ENCODE results near the gene KRTAP10-10.
"Not testable (repeated sequence)": the region's sequence is repeated elsewhere in the genome, so short reads cannot be mapped to it uniquely, and the experiment has no call there.

Gene KRTAP10-10

DNA sequence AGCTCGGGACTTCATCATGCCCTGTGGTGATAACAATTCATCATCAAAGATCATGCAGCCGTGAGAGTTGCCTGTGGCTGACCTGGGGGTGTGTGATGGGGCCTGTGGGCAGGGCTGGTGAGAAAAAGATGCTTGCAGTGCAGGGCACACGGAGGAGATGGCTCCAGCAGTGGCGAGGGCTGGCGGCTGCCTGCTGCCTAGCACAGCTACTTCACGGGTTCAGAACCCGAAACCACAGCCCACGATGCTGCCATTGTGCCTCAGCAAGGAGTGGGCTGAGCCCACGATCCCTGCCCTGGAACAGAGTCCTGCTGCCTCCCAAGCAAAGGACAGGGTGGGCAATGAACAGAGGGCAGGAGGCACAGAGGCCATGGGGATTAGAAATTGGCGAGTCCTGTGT, 10.9 kb upstream of the KRTAP10-10 start:
- no peak for DNase-seq (ENCODE audit: low read depth)

GRCh38 chr21:44626673-44627143, 10.4 kb upstream of the KRTAP10-10 start, which contains the start of gene KRTAP10-9:
KRTAP10-9 (plus strand) TSS chr21:44627093; CDS start chr21:44627172, 79 bp downstream.
- no peak for DNase-seq (ENCODE audit: low read depth)

DNA sequence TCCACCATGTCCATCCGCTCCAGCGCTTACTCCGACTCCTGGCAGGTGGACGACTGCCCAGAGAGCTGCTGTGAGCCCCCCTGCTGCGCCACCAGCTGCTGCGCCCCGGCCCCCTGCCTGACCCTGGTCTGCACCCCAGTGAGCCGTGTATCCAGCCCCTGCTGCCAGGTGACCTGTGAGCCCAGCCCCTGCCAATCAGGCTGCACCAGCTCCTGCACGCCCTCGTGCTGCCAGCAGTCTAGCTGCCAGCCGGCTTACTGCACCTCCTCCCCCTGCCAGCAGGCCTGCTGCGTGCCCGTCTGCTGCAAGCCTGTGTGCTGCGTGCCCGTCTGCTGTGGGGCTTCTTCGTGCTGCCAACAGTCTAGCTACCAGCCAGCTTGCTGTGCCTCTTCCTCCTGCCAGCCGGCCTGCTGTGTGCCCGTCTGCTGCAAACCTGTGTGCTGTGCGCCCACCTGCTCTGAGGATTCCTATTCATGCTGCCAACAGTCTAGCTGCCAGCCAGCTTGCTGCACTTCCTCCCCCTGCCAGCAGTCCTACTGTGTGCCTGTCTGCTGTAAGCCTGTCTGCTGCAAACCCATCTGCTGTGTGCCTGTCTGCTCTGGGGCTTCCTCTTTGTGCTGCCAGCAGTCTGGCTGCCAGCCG, 9.9 kb upstream of the KRTAP10-10 start:
- DNase-seq (ENCODE audit: low read depth), result not testable (repeated sequence)

- DNase-seq (ENCODE audit: low read depth), result not testable (repeated sequence)
Measured at GRCh38 chr21:44627831-44628233, 9.3 kb upstream of the KRTAP10-10 start.

- no peak for DNase-seq (ENCODE audit: low read depth)
Measured at GRCh38 chr21:44628707-44629391, 8.3 kb upstream of the KRTAP10-10 start.

DNA sequence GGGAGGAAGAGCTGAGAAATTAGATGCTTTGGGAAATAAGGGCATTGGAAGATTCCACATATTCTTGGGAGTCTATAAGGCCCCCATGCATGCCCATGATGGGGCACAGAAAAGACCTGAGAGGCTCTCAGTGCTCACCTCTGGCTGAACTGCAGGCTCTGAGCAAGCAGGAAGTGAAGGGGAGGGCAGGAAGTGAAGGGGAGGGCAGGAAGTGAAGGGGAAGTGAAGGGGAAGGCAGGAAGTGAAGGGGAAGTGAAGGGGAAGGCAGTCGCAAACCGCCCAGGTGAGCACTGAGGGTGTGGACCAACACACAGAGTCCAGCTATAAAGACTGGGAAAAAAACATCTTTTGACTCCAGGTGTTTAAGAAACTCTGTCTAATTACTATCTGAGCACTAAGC, 6.7 kb upstream of the KRTAP10-10 start:
- no peak for DNase-seq (ENCODE audit: low read depth)

DNA sequence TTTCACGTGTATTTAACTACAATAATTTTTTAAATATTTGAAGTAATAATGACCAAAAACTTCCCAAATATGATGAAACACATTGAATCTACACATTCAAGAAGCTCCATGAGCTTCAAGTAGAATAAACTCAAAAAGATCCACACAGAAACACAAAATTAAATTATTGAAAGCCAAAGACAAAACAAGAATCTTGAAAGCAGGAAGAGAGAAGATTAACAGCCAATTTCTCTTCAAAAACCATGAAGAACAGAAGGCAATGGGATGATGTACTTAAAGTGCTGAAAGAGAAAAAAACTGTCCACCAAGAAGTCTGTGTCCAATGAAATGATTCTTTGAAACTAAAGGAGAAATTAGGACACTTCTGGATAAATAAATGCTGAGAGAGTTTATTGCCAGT, 5.1 kb upstream of the KRTAP10-10 start:
- DNase-seq (ENCODE audit: low read depth), result no peak

GRCh38 chr21:44636209-44637017, 743 bp upstream of the KRTAP10-10 start:
- DNase-seq (ENCODE audit: low read depth), result no peak

- DNase-seq (ENCODE audit: low read depth), result not testable (repeated sequence)
Measured at GRCh38 chr21:44637851-44638348, 744 bp downstream of the KRTAP10-10 start.

DNA sequence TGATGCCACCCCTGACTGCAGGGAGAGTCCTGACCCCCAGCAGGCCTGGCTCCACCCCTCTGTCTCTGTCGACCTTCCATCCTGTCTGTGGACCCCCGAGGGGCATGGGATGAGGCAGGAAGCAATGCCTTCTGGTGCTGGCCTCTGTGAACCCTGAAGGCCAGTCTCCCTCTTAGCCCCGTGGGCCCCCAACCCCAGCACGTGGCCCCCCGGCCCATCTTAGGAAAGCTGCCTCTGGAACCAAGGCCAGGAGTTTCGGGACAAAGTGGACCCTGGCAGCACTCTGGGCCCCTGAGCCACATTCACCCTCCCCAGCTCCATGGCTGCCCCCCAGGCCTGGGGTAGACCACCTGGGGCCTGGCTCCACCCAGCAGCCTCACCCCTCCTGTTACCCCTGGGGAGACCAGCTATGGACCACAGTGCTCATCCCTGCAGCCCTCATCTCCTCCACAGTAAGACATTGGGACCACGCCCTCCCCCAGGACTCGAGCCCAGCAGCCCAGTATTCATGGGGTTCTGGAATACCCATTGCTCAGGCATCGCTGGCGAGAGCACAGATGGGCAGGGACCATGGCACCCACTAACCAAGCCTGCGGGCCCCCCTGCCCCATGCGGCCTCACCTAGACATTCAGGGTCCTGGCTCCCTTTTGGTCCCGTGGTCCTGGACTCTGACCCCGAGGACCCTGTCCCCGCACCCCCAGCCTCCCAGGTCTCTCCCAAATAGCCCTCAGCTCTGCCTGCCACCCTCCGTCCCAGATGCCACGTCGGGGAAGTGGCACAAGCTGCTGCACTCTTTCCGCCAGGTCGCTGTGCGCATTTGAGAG, 1.6 kb downstream of the KRTAP10-10 start:
- not testable (repeated sequence) for DNase-seq (ENCODE audit: low read depth)

DNA sequence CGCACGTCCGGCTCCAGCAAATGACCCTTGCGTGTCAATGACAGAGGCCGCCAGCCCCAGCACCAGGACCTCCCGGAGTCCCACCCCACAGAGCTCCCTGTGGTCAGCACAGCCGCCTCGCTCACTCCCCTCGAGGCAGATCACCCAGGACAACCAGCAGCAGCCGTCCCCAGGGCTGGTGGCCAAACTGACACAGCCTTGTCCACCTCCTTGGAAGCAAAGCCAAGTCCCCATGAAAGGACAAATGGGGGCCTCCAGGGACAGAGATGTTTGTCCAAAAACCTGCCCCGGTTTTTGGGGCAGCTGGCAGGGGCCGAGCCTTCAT, 2.1 kb downstream of the KRTAP10-10 start:
- DNase-seq (ENCODE audit: low read depth), result no peak

DNA sequence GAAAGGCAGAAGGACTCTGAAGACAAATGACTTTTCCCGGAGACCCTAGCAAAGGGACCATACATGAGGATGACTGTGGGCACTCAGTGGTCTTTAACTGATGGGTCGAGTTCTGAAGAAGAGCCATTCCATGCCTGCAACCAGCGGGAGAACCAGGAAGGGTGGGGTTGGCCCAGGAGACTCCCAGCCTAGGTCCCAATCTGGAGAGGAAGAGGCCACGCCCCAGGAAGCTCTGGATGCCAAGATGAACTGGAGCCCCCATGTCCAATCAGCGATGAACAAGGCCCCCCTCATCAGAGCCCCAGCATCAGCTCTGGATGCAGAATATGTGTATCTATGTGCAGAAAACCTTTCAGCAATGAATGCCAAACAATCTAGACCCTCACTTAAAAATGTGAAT, 3.6 kb downstream of the KRTAP10-10 start:
- DNase-seq (ENCODE audit: low read depth), result no peak

DNA sequence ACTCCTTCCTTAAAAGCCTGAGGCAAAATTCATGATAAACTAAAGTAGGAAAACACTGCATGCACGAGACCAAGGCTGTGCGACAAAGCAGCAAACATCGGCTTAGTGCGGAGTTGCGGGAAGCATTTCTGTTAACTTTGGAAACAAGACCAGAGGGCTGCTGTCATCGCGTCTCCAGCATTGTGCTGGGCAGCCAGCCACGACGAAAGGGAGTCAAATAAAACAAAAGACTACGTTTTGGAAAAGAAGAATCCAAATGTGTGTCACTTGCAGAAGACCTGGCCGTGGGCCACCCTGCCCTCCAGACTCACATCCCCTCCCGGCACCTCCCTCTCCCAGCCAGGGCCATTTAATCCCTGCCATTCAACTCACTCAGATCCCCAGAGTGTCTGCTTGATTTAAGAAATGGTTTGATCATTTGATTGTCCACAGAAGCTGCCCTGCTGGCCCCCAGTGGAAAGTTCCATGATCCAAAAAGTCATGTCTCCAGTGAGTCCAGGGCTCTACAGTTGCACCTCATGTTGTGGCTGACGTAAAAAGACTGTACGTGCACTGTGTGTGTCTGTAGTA, 6.7 kb downstream of the KRTAP10-10 start:
- no peak for DNase-seq (ENCODE audit: low read depth)

GRCh38 chr21:44644878-44645277, 7.7 kb downstream of the KRTAP10-10 start:
- no peak for DNase-seq (ENCODE audit: low read depth)

DNA sequence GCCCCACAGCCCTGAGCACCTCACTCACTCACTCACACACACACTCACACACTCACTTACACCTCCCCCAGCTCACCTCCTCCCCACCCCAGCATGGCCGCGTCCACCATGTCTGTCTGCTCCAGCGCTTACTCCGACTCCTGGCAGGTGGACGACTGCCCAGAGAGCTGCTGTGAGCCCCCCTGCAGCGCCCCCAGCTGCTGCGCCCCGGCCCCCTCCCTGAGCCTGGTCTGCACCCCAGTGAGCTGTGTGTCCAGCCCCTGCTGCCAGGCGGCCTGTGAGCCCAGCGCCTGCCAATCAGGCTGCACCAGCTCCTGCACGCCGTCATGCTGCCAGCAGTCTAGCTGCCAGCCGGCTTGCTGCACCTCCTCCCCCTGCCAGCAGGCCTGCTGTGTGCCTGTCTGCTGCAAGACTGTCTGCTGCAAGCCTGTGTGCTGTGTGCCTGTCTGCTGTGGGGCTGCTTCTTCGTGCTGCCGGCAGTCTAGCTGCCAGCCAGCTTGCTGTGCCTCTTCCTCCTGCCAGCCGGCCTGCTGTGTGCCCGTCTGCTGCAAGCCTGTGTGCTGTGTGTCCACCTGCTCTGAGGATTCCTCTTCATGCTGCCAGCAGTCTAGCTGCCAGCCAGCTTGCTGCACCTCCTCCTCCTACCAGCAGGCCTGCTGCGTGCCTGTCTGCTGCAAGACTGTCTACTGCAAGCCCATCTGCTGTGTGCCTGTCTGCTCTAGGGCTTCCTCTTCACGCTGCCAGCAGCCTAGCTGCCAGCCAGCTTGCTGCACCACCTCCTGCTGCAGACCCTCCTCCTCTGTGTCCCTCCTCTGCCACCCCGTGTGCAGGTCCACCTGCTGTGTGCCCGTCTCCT, 9.4 kb downstream of the KRTAP10-10 start, which contains the start of gene KRTAP10-11:
Gene KRTAP10-11, plus strand, starts transcription at position 49 of the 856 bp plus-strand sequence. Its CDS starts 45 bp downstream, at position 94.
- DNase-seq (ENCODE audit: low read depth), result not testable (repeated sequence)

DNA sequence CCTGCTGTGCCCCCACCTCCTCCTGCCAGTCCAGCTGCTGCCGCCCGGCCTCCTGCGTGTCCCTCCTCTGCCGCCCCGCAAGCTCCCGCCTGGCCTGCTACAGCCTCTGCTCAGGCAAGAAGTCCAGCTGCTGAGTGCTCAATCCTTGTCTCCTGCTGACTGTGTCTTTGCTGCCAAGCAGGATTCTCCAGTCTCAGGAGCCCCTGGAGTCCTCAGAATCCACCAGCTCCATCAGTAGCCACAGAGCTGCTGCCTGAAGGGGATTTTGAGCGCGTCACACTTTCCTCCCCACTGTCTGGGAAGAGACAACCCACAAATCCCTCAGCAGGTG, 10.0 kb downstream of the KRTAP10-10 start:
- DNase-seq (ENCODE audit: low read depth), result no peak

GRCh38 chr21:44648557-44649311, 11.6 kb downstream of the KRTAP10-10 start:
- DNase-seq (ENCODE audit: low read depth), result no peak

- no peak for DNase-seq (ENCODE audit: low read depth)
Measured at GRCh38 chr21:44649521-44650100, 12.5 kb downstream of the KRTAP10-10 start.

- no peak for DNase-seq (ENCODE audit: low read depth)
Measured at GRCh38 chr21:44650265-44650972, 13.3 kb downstream of the KRTAP10-10 start.
